OCI-LY7 (cell line): ENCODE results near the gene HSD17B7. TPM values are rescaled to one million over a fixed set of nuclear protein-coding genes. Genes with fewer than 3 reads are reported as not detected.

Source experiments
- BruUV-seq: library from RNA; stranded (reverse); fragments of 400-500 nt; replicated peaks from 2 replicates; lab custom pipeline; 2021; lab: Mats Ljungman, UMichigan
- CTCF ChIA-PET: fragments of 300-600 bp; sonication (Branson Sonifier 250); formaldehyde crosslinking; loops from one replicate; lab custom pipeline; 2022; ENCODE audit warnings: antibody characterized with exemption; ENCODE audit not compliant: unreplicated experiment; lab: Charles Lee
- POLR2A ChIA-PET: fragments of 300-600 bp; sonication (Branson Sonifier 250); formaldehyde crosslinking; loops from one replicate; lab custom pipeline; 2022; ENCODE audit warnings: antibody characterized with exemption; lab: Charles Lee
- DNase-seq: peaks from one replicate; pipeline ENCODE4 v3.0.0-alpha.2; 2015; ENCODE audit warnings: low spot score
- H2AFZ ChIP-seq: fragments of 200-600 bp; sonication (generic), shearing (Covaris generic); 2 replicates; pipeline ENCODE4 v1.6.1; 2014; ENCODE audit warnings: mild to moderate bottlenecking, antibody characterized with exemption, low read length, moderate library complexity
- H3K27ac ChIP-seq: fragments of 200-600 bp; sonication (generic); 2 replicates; pipeline ENCODE4 v1.5.1; 2014; ENCODE audit warnings: mixed run types, low read depth, mild to moderate bottlenecking, moderate library complexity, low read length, inconsistent platforms; ENCODE audit not compliant: poor library complexity, severe bottlenecking
- H3K36me3 ChIP-seq: fragments of 200-600 bp; sonication (generic); 2 replicates; pipeline ENCODE4 v1.6.1; 2014; ENCODE audit warnings: mild to moderate bottlenecking, antibody characterized with exemption, low read length, moderate library complexity, mixed read lengths; ENCODE audit not compliant: insufficient read depth
- H3K4me1 ChIP-seq: fragments of 200-600 bp; sonication (generic); 2 replicates; pipeline ENCODE4 v1.5.1; 2014; ENCODE audit warnings: mild to moderate bottlenecking, low read length; ENCODE audit not compliant: insufficient read depth, poor library complexity, severe bottlenecking
- H3K4me2 ChIP-seq: fragments of 200-600 bp; sonication (generic); 2 replicates; pipeline ENCODE4 v1.6.1; 2014; ENCODE audit warnings: mild to moderate bottlenecking, low read length
- H3K4me3 ChIP-seq: fragments of 200-600 bp; sonication (generic); 2 replicates; pipeline ENCODE4 v1.5.1; 2014; ENCODE audit warnings: mild to moderate bottlenecking, low read depth, low read length; ENCODE audit not compliant: poor library complexity, severe bottlenecking
- H3K79me2 ChIP-seq: fragments of 200-600 bp; sonication (generic); 2 replicates; pipeline ENCODE4 v1.6.1; 2016; ENCODE audit warnings: low read depth, mild to moderate bottlenecking, low read length, moderate library complexity, mixed read lengths; ENCODE audit not compliant: insufficient read depth
- H3K9me2 ChIP-seq: fragments of 200-600 bp; sonication (generic); 2 replicates; pipeline ENCODE4 v1.6.1; 2016; ENCODE audit warnings: mild to moderate bottlenecking, low read length, mixed read lengths; ENCODE audit not compliant: insufficient read depth
- H3K9me3 ChIP-seq: fragments of 200-600 bp; sonication (generic); 2 replicates; pipeline ENCODE4 v1.6.1; 2014; ENCODE audit warnings: mild to moderate bottlenecking, mixed run types, low read length, mixed read lengths
- H4K20me1 ChIP-seq: fragments of 200-600 bp; sonication (generic); 2 replicates; pipeline ENCODE4 v1.6.1; 2014; ENCODE audit warnings: mild to moderate bottlenecking, antibody characterized with exemption, low read length, moderate library complexity, mixed read lengths; ENCODE audit not compliant: insufficient read depth
- EZH2phosphoT487 ChIP-seq: fragments of 200-600 bp; sonication (generic); IDR thresholded peaks from 2 replicates; pipeline ENCODE4 v1.6.1; 2018; ENCODE audit warnings: low read depth, borderline replicate concordance, mild to moderate bottlenecking, mixed run types, antibody characterized with exemption, low read length, moderate library complexity, mixed read lengths
- intact Hi-C: fragments of 100-400 bp; cut with micrococcal nuclease; formaldehyde crosslinking; loops from one replicate; pipeline ENCODE4 v1.10.0; 2022; ENCODE audit not compliant: unreplicated experiment
- total RNA-seq, 2 experiments: library from RNA; depleted of rRNA in 1 of 2; stranded (reverse); fragments of >200 nt in 1 of 2; shearing (Covaris generic) in 1 of 2; gene quantifications; 2 replicates each; pipeline ENCODE4 v1.2.3, GENCODE V29; 2014 to 2022
- TF ChIP-seq, protein P1 (sequence below): fragments of 200-600 bp; sonication (generic); conservative IDR thresholded peaks from 2 replicates; pipeline ENCODE4 v1.5.1; 2014; ENCODE audit warnings: mild to moderate bottlenecking, antibody characterized with exemption, low read length, moderate library complexity, mixed read lengths

HSD17B7 gene
- total RNA-seq, 2 experiments from 2014 or later: 41.2 to 51.1 TPM

- H3K4me2 ChIP-seq: no peak overlapping the region
- no peak overlapping the region for H2AFZ ChIP-seq
- TF ChIP-seq, protein P1, sequence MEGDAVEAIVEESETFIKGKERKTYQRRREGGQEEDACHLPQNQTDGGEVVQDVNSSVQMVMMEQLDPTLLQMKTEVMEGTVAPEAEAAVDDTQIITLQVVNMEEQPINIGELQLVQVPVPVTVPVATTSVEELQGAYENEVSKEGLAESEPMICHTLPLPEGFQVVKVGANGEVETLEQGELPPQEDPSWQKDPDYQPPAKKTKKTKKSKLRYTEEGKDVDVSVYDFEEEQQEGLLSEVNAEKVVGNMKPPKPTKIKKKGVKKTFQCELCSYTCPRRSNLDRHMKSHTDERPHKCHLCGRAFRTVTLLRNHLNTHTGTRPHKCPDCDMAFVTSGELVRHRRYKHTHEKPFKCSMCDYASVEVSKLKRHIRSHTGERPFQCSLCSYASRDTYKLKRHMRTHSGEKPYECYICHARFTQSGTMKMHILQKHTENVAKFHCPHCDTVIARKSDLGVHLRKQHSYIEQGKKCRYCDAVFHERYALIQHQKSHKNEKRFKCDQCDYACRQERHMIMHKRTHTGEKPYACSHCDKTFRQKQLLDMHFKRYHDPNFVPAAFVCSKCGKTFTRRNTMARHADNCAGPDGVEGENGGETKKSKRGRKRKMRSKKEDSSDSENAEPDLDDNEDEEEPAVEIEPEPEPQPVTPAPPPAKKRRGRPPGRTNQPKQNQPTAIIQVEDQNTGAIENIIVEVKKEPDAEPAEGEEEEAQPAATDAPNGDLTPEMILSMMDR: no peak
- TF ChIP-seq EZH2phosphoT487: no peak
- H4K20me1 ChIP-seq: no peaks in the 10 kb centered on the region
- no peaks in the 10 kb centered on the region for H3K79me2 ChIP-seq
- no peak overlapping the region for H3K4me3 ChIP-seq
- no peaks in the 10 kb centered on the region for H3K9me3 ChIP-seq
- H3K9me2 ChIP-seq: no peaks in the 10 kb centered on the region
- no TSS peak for BruUV-seq
- H3K4me1 ChIP-seq: no peaks in the 10 kb centered on the region
- ChIA-PET POLR2A (no interaction called here), CTCF (no interaction called here)
- no peaks in the 10 kb centered on the region for H3K36me3 ChIP-seq
- no peak for DNase-seq
- H3K27ac ChIP-seq: no peak overlapping the region
- intact Hi-C loops: no loop called here
Observed at GRCh38 chr1:162765788-162766187, 24.7 kb upstream of the HSD17B7 start.

- H3K4me2 ChIP-seq: no peak overlapping the region
- no peaks in the 10 kb centered on the region for H3K36me3 ChIP-seq
- no peaks in the 10 kb centered on the region for H3K4me1 ChIP-seq
- H3K4me3 ChIP-seq: no peak overlapping the region
- ChIA-PET CTCF (no interaction called here), POLR2A (no interaction called here)
- no peaks in the 10 kb centered on the region for H3K9me3 ChIP-seq
- no TSS peak for BruUV-seq
- intact Hi-C loops: no loop called here
- H2AFZ ChIP-seq: no peak overlapping the region
- H3K79me2 ChIP-seq: no peaks in the 10 kb centered on the region
- H3K9me2 ChIP-seq: no peaks in the 10 kb centered on the region
- H4K20me1 ChIP-seq: no peaks in the 10 kb centered on the region
- no peak for DNase-seq
- H3K27ac ChIP-seq: no peak overlapping the region
- TF ChIP-seq, protein P1: no peak
- TF ChIP-seq EZH2phosphoT487: no peak
Observed at GRCh38 chr1:162772571-162773154, 17.8 kb upstream of the HSD17B7 start.

DNA sequence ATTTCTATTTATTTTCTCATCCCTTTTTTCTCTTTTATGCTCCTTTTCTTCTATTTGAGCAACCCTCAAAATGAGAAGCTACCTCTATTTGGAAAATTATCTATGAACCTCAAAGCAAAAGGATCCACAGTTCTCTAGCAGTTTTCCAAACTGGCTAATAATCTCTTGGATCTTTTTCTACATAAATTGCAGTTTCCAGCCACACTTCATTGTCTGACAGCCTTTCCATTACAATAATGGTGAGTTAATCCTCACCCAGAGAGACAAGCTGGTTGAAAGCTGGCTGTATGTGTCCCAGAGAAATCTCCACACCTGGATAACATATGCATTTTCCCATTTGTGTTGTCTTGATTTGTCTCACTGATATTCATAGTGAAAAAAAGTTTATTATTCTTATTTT is 16.5 kb upstream of the HSD17B7 start:
- DNase-seq: no peak
- H3K79me2 ChIP-seq: no peaks in the 10 kb centered on the region
- H3K4me2 ChIP-seq: no peak overlapping the region

More for the DNA sequence above, 16.5 kb upstream of the HSD17B7 start:
- H3K4me3 ChIP-seq: no peak overlapping the region
- no peaks in the 10 kb centered on the region for H3K9me2 ChIP-seq
- ChIA-PET CTCF (no interaction called here), POLR2A (interaction anchor here (0.7 kb wide), 1 partner anchor 128 kb away, joined by 3 read pairs; no protein-coding TSS in a partner anchor)
- TF ChIP-seq, protein P1: no peak
- TF ChIP-seq EZH2phosphoT487: no peak
- intact Hi-C loops: no loop called here
- no peak overlapping the region for H2AFZ ChIP-seq
- H3K4me1 ChIP-seq: no peaks in the 10 kb centered on the region
- H3K9me3 ChIP-seq: no peaks in the 10 kb centered on the region
- no peaks in the 10 kb centered on the region for H4K20me1 ChIP-seq
- no TSS peak for BruUV-seq
- no peaks in the 10 kb centered on the region for H3K36me3 ChIP-seq
- H3K27ac ChIP-seq: no peak overlapping the region
